ENCODE data around the gene CCDC39.

GRCh38 chr3:180630371-180630770 is 48.9 kb downstream of the CCDC39 start:
- TF ChIP-seq, protein P1, sequence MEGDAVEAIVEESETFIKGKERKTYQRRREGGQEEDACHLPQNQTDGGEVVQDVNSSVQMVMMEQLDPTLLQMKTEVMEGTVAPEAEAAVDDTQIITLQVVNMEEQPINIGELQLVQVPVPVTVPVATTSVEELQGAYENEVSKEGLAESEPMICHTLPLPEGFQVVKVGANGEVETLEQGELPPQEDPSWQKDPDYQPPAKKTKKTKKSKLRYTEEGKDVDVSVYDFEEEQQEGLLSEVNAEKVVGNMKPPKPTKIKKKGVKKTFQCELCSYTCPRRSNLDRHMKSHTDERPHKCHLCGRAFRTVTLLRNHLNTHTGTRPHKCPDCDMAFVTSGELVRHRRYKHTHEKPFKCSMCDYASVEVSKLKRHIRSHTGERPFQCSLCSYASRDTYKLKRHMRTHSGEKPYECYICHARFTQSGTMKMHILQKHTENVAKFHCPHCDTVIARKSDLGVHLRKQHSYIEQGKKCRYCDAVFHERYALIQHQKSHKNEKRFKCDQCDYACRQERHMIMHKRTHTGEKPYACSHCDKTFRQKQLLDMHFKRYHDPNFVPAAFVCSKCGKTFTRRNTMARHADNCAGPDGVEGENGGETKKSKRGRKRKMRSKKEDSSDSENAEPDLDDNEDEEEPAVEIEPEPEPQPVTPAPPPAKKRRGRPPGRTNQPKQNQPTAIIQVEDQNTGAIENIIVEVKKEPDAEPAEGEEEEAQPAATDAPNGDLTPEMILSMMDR (IDR thresholded peaks at IDR 0.05; ENCODE audit: low read length): no peak
- no peak for TF ChIP-seq EZH2 (IDR thresholded peaks at IDR 0.05; ENCODE audit: borderline replicate concordance, low read length)
